Left renal cortex interstitium (tissue), 4 donors: ENCODE results near the gene CCDC136. TPM values are rescaled to one million over a fixed set of nuclear protein-coding genes. Genes with fewer than 3 reads are reported as not detected.

Experiments
- polyA plus RNA-seq, 4 donors: library from polyadenylated mRNA; unstranded; fragments of 120-200 nt; gene quantifications; one replicate each; pipeline ENCODE4 v1.2.1, GENCODE V29; 2013; ENCODE audit not compliant: insufficient read length in 4 of 4

The CCDC136 gene
- polyA plus RNA-seq, 4 donors = 12.0 to 31.0 (median 21.3) TPM

Other genes with a start within 250 kb of the CCDC136 start
- 1 to 10 TPM in 3 of 4 donors, under 1 TPM in 1; 0.83 to 4.8 (median 2.3) TPM for gene GARIN1A, start 119.7 kb upstream of the CCDC136 start, polyA plus RNA-seq
- gene CALU, start 52.6 kb upstream of the CCDC136 start, polyA plus RNA-seq = 100 to 1,000 TPM; 166 to 219 (median 188) TPM
- 1 to 10 TPM; 1.2 to 1.9 (median 1.4) TPM for gene OPN1SW, start 16.2 kb upstream of the CCDC136 start, polyA plus RNA-seq
- gene FLNC, start 38.4 kb downstream of the CCDC136 start, polyA plus RNA-seq = 10 to 100 TPM; 12.1 to 18.6 (median 17.6) TPM
- gene ATP6V1F, start 70.9 kb downstream of the CCDC136 start, polyA plus RNA-seq = 100 to 1,000 TPM; 228 to 254 (median 236) TPM
- gene KCP, start 118.7 kb downstream of the CCDC136 start, polyA plus RNA-seq = 10 to 100 TPM; 12.1 to 41.9 (median 23.8) TPM
- gene IRF5, start 146.0 kb downstream of the CCDC136 start, polyA plus RNA-seq = 10 to 100 TPM in 2 of 4 donors, 1 to 10 TPM in 2; 8.9 to 14.1 (median 10.8) TPM